ENCODE measurements around the gene TLE7. TPM values are rescaled to one million over a fixed set of nuclear protein-coding genes. Genes with fewer than 3 reads are reported as not detected.

Gene TLE7
- total RNA-seq, 4 donors from 2014 or later = not detected

DNA sequence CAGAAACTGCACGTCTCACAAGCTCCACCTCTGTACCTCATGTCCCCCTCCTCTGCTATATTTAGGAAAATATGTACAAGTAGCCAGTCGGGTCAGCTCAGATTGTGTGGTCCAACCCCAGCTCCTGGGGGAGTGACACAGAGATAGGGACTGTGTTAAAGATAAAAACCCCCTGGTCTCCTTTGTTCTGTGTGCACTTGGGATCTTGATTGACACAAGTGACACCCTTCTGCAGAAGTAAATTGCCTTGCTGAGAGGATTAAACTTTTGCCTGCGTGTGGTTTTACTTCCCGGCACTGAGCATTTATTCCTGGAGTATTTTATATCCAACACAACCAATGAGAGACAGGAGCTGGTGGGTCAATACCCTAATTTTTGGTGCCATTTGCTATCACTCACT lies 37.5 kb downstream of the TLE7 start:
- Histone ChIP-seq H3K4me3 (no peak overlapping the region), H3K36me3 (no peaks in the 10 kb centered on the region), H3K9me3 (no peaks in the 10 kb centered on the region), H3K27ac (no peak overlapping the region), H3K4me1 (no peaks in the 10 kb centered on the region), H3K27me3 (no peaks in the 10 kb centered on the region)
- no peak for TF ChIP-seq POLR2A (IDR thresholded peaks at IDR 0.05)
- TF ChIP-seq, protein P1, sequence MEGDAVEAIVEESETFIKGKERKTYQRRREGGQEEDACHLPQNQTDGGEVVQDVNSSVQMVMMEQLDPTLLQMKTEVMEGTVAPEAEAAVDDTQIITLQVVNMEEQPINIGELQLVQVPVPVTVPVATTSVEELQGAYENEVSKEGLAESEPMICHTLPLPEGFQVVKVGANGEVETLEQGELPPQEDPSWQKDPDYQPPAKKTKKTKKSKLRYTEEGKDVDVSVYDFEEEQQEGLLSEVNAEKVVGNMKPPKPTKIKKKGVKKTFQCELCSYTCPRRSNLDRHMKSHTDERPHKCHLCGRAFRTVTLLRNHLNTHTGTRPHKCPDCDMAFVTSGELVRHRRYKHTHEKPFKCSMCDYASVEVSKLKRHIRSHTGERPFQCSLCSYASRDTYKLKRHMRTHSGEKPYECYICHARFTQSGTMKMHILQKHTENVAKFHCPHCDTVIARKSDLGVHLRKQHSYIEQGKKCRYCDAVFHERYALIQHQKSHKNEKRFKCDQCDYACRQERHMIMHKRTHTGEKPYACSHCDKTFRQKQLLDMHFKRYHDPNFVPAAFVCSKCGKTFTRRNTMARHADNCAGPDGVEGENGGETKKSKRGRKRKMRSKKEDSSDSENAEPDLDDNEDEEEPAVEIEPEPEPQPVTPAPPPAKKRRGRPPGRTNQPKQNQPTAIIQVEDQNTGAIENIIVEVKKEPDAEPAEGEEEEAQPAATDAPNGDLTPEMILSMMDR (IDR thresholded peaks at IDR 0.05) = no peak
- intact Hi-C loops (cut with DNase I; ENCODE audit: low total_unique reads) = no loop called here
- no peak for DNase-seq

DNA sequence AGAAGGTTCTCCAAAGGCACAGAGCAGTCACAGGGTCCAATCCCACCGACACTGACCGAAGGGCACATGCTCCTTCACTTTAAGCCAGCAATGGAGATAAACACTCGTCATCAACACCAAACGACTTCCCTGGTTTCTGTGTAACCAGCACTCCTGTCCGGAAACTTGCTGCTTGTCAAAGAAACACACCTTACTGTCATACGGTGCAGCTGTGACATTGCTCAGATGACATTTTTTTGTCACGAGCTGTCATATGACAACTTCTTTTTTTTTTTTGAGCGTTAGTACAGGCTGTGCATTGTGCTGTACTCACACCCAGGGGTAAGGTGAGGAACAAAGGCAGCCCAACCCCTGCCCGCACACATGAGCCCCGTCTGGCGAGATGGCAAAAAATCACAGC lies 39.2 kb downstream of the TLE7 start:
- DNase-seq = no peak
- intact Hi-C loops (cut with DNase I; ENCODE audit: low total_unique reads) = no loop called here
- no peaks in the 10 kb centered on the region for H3K4me1 ChIP-seq
- H3K36me3 ChIP-seq = no peaks in the 10 kb centered on the region
- TF ChIP-seq POLR2A (IDR thresholded peaks at IDR 0.05) = no peak
- H3K27me3 ChIP-seq = no peaks in the 10 kb centered on the region
- H3K9me3 ChIP-seq = no peaks in the 10 kb centered on the region
- no peak overlapping the region for H3K4me3 ChIP-seq
- no peak overlapping the region for H3K27ac ChIP-seq

DNA sequence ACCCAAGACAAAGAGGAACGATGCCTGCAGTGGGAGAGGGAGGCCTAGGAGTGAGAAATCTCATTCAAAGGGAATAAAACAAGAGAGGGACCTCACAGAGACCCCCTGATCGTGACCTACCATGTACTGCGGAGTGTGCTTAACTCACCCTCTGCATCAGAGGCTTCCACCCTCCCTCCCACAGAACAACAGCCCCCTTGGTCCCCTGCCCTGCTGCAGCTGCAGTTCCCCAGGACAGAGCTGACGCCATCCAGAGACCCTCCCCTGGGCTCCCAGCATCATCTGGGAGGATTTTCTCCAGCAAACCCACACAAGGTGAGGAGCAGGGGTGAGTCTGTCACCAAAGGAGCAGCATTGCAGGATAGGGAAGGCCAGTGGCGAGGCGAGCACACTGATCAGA lies 39.8 kb downstream of the TLE7 start:
- Histone ChIP-seq H3K9me3 (no peaks in the 10 kb centered on the region), H3K4me3 (no peak overlapping the region), H3K27ac (no peak overlapping the region), H3K36me3 (no peaks in the 10 kb centered on the region), H3K4me1 (no peaks in the 10 kb centered on the region), H3K27me3 (no peaks in the 10 kb centered on the region)
- TF ChIP-seq, protein P1 (IDR thresholded peaks at IDR 0.05) = no peak
- intact Hi-C loops (cut with DNase I; ENCODE audit: low total_unique reads) = no loop called here
- no peak for DNase-seq

DNA sequence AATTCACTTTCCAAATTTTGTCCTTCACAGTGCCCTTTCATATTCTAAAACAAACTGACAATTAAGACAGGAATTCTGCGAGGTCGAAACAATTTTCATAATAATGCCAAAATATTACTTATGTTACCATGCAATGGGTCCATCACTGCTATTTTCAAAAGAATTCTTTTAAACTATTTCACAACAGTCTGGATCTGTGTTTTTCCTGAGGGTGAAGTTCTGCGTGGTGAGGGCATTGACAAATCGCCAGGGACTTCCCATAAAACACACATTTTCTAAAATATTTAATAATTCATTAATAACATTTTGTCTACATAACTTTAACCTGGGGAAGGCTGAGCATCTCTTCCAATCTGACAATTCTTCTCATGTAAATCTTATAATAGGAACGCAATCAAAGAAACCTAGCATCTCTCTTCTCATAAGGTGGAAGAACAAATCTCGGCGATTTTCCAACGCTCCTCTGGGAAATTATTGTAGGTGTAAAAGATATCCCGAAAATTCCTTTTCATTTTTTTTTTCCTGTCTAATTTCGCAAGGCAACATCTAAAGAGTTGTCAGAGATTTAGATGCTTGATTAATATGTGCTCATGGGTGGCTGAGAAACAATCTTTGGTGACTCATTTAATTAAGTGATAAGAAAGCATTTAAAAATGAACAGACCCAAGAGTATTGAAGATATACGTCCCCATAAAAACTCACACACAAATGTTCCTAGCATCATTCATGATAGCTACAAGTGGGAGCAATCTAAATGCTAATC lies 41.9 kb downstream of the TLE7 start:
- H3K27me3 ChIP-seq = no peaks in the 10 kb centered on the region
- no peak overlapping the region for H3K27ac ChIP-seq
- no peaks in the 10 kb centered on the region for H3K4me1 ChIP-seq
- no peaks in the 10 kb centered on the region for H3K36me3 ChIP-seq
- no peaks in the 10 kb centered on the region for H3K9me3 ChIP-seq
- intact Hi-C loops (cut with DNase I; ENCODE audit: low total_unique reads) = no loop called here
- H3K4me3 ChIP-seq = no peak overlapping the region
- DNase-seq = no peak
- TF ChIP-seq, protein P1 (IDR thresholded peaks at IDR 0.05) = no peak
- TF ChIP-seq POLR2A (IDR thresholded peaks at IDR 0.05) = no peak

DNA sequence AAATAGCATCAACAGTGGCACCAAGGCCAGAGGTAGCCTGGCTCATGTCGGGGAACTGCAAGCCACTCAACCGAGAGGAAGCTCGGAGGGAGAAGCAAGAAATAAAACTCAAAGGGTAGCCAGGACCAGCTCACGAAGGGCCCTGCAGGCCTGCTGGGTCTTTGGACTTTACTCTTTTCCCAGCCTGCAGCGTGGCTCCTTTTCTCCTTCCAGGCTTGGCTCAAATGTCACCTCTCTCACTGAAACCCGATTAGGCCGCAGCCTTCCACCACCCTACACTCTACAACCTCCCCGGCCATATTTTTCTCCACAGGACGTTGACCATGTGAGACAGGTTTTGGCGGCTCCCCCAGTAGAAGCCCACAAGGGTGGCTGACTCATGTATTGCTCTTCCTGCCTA lies 45.3 kb downstream of the TLE7 start:
- Histone ChIP-seq H3K9me3 (no peaks in the 10 kb centered on the region), H3K27ac (no peak overlapping the region), H3K27me3 (no peaks in the 10 kb centered on the region), H3K4me1 (no peaks in the 10 kb centered on the region), H3K4me3 (no peak overlapping the region), H3K36me3 (no peaks in the 10 kb centered on the region)
- no peak for DNase-seq
- TF ChIP-seq, protein P1 (IDR thresholded peaks at IDR 0.05) = no peak
- TF ChIP-seq POLR2A (IDR thresholded peaks at IDR 0.05) = no peak
- intact Hi-C loops (cut with DNase I; ENCODE audit: low total_unique reads) = no loop called here

DNA sequence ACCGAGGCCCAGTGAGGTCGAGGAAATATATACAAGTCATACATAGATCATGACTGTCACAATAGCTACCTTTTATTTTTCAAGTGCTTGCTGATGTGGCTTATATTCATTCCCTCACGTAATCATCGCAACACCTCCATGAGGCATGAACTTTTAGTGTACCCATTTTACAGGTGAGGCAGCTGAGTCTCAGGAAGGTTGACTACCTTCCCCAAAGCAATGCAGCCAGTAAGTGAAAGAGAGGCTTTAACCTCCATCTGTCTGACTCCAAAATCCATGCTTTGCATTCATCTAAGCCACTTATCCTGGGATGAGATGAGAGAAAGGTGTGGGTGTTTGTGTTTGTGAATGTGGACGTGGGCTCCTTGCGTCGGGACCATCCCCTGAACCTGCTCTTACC lies 52.5 kb downstream of the TLE7 start:
- H3K27me3 ChIP-seq = no peaks in the 10 kb centered on the region
- no peak overlapping the region for H3K27ac ChIP-seq
- H3K36me3 ChIP-seq = no peaks in the 10 kb centered on the region
- H3K9me3 ChIP-seq = no peaks in the 10 kb centered on the region
- no peak for DNase-seq
- no peak for TF ChIP-seq POLR2A (IDR thresholded peaks at IDR 0.05)
- TF ChIP-seq, protein P1 (IDR thresholded peaks at IDR 0.05) = no peak
- intact Hi-C loops (cut with DNase I; ENCODE audit: low total_unique reads) = no loop called here
- H3K4me1 ChIP-seq = no peaks in the 10 kb centered on the region
- H3K4me3 ChIP-seq = no peak overlapping the region

All from uterus (tissue), 4 donors.